Activated T-helper 2 cell treated with anti-CD3 and anti-CD28 coated beads, Interferon-gamma antibody, Interleukin-2, Interleukin-4, amounts not matched to agents 10 μg/mL and 5 μg/mL and 100 μg/mL, durations not matched to agents 14 hours and 24 hours and 36 hours (primary cell): ENCODE results near the gene ABCB6. TPM values are rescaled to one million over a fixed set of nuclear protein-coding genes. Genes with fewer than 3 reads are reported as not detected.

ENCODE experiments used
- DNase-seq: peaks from one replicate; pipeline ENCODE4 v3.0.0; 2021; ENCODE audit warnings: low spot score
- H3K27ac Mint-ChIP-seq: one replicate; pipeline ENCODE4 v1.8.0; 2021; ENCODE audit warnings: mixed read lengths
- H3K27me3 Mint-ChIP-seq: one replicate; pipeline ENCODE4 v1.8.0; 2021; ENCODE audit warnings: low read depth, mixed read lengths
- H3K36me3 Mint-ChIP-seq: one replicate; pipeline ENCODE4 v1.8.0; 2021; ENCODE audit warnings: low read depth, mixed read lengths
- H3K4me1 Mint-ChIP-seq: one replicate; pipeline ENCODE4 v1.8.0; 2021; ENCODE audit warnings: low read depth, mixed read lengths
- H3K4me3 Mint-ChIP-seq: one replicate; pipeline ENCODE4 v1.8.0; 2021; ENCODE audit warnings: low read depth, mild to moderate bottlenecking, moderate library complexity, mixed read lengths
- H3K9me3 Mint-ChIP-seq: one replicate; pipeline ENCODE4 v1.8.0; 2021; ENCODE audit warnings: mixed read lengths
- intact Hi-C: fragments of 100-400 bp; cut with micrococcal nuclease; formaldehyde crosslinking; loops from one replicate; pipeline ENCODE4 v1.15.1; 2023
- total RNA-seq: library from RNA; stranded (reverse); gene quantifications from 2 replicates; pipeline ENCODE4 v1.2.3, GENCODE V29; 2022

ABCB6 gene
- total RNA-seq, 1 donor from 2014 or later = 22.1 TPM

DNA sequence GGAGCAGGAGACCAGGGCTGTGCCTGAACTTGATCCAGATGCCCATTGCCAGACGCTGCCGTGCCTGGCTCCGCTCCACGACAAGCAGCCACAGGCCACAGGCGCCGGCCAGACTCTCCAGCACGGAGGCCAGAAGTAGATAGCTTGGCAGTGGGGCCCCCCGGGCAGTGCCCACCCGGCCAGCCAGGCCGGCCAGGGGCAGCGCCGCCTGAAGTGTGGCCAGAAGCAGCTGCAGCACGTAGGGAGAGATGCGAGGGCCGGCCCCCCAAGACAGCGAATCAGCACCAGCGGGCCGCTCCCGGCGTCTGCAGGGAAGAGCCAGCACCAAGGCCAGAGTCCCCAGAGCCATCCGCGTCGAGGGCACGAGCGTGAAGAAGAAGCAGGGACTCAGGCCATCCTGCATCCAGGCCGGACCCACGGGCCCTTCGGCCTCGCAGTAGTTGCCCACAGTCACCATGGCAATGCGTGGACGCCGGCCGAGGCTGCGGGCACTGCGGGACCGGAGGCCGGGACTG, 484 bp downstream of the ABCB6 start:
- no peaks in the 10 kb centered on the region for H3K9me3 Mint-ChIP-seq
- H3K27ac Mint-ChIP-seq = peak overlapping the region; percentile 39
- no peak for DNase-seq
- intact Hi-C loops = loop anchor here (2.0 kb wide), 3 partner anchors 41 to 61 kb away; partner anchors contain the start of genes CNPPD1, DNAJB2 and NHEJ1
- H3K27me3 Mint-ChIP-seq = no peaks in the 10 kb centered on the region
- peaks cover 66% of the 10 kb centered on the region for H3K36me3 Mint-ChIP-seq
- H3K4me3 Mint-ChIP-seq = peak overlapping the region; percentile 82
- H3K4me1 Mint-ChIP-seq = peaks cover 22% of the 10 kb centered on the region

DNA sequence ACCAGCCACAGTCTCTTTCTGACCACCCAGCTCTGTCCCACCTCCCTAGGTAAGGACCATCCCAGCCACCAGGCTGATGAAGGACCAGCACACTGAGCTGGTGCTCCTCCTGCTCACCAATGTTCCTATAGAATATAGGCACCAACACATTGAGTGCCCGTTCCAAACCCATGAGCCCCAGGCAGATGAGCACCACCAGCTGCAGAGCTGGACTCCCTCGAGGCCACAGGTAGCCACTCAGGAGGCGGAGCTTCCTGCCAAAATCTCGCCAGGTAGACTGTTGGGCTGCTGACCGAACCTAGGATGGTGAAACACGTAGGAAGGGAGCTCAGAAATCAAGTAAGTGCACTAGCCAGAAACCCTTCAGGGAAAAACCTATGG, 2.2 kb downstream of the ABCB6 start:
- Mint-ChIP-seq H3K36me3 (peaks cover 64% of the 10 kb centered on the region), H3K4me1 (peaks cover 22% of the 10 kb centered on the region)
- intact Hi-C loops = no loop called here

DNA sequence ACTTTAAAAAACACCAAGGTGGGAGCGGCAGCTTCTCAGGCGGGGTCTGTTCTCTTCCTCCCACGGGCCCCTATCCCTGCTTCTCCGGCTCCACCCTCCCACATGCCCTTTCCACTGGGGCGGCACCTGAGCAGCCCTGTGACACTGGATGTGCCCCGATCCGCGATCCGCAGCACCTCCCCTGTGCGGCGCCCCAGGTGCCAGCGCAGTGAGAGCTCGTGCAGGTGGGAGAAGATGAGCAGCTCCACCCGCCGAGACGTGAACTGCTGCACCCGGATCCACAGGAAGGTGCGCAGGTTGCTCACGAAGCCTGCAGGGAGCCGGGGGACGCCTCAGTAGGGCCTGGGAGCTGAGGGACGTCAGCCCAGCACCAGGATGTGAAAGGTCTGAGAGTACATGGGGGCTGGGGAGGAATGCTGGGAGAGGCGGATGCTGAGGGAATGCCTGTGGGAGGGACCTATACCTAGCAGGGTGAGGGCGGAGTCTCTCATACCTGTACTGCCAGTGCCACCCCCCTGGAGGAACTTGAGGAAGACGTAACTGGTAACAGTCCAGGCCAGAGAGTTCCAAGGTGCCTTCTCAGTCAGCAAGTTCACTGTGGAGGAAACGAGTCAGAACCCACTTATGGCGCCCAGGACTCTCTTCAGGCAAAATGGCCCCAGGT, 2.8 kb downstream of the ABCB6 start:
- Mint-ChIP-seq H3K9me3 (no peaks in the 10 kb centered on the region), H3K36me3 (peaks cover 65% of the 10 kb centered on the region), H3K27me3 (no peaks in the 10 kb centered on the region), H3K4me3 (no peak overlapping the region), H3K27ac (no peak overlapping the region), H3K4me1 (peaks cover 26% of the 10 kb centered on the region)
- intact Hi-C loops = no loop called here
- DNase-seq = no peak

More for the DNA sequence above, 2.2 kb downstream of the ABCB6 start:
- Mint-ChIP-seq H3K4me3 (peak overlapping the region; percentile 37), H3K27me3 (no peaks in the 10 kb centered on the region), H3K9me3 (no peaks in the 10 kb centered on the region), H3K27ac (no peak overlapping the region)
- no peak for DNase-seq

GRCh38 chr2:219214786-219215185, 4.0 kb downstream of the ABCB6 start:
- peaks cover 67% of the 10 kb centered on the region for H3K36me3 Mint-ChIP-seq
- H3K4me3 Mint-ChIP-seq = no peak overlapping the region
- H3K4me1 Mint-ChIP-seq = peaks cover 33% of the 10 kb centered on the region
- H3K9me3 Mint-ChIP-seq = no peaks in the 10 kb centered on the region
- intact Hi-C loops = no loop called here
- no peak for DNase-seq
- H3K27me3 Mint-ChIP-seq = no peaks in the 10 kb centered on the region
- no peak overlapping the region for H3K27ac Mint-ChIP-seq

DNA sequence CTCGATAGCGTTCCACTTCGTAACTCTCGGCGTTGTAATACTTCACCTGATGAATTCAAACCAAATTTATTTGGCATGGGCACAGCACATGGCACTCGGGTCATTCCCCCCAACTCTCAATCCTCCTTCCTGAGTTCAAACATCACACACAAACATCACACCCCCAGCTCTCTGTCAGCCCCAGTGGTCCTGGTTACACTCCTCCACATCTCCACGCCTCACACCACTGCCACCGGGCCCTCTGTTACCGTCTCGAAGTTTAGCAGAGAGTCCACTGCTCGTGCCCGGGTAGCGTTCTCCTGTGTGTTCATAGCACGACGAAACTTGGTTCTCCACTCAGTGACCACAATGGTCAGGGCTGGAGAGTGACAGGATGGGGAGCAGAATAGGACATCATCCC, 4.6 kb downstream of the ABCB6 start:
- peaks cover 36% of the 10 kb centered on the region for H3K4me1 Mint-ChIP-seq
- H3K9me3 Mint-ChIP-seq = no peaks in the 10 kb centered on the region
- no peaks in the 10 kb centered on the region for H3K27me3 Mint-ChIP-seq
- no peak for DNase-seq
- H3K27ac Mint-ChIP-seq = no peak overlapping the region
- H3K4me3 Mint-ChIP-seq = no peak overlapping the region
- H3K36me3 Mint-ChIP-seq = peaks cover 65% of the 10 kb centered on the region
- intact Hi-C loops = no loop called here

GRCh38 chr2:219213486-219214071, 5.2 kb downstream of the ABCB6 start:
- Mint-ChIP-seq H3K36me3 (peaks cover 68% of the 10 kb centered on the region), H3K4me3 (no peak overlapping the region), H3K27ac (no peak overlapping the region), H3K4me1 (peaks cover 39% of the 10 kb centered on the region), H3K9me3 (no peaks in the 10 kb centered on the region), H3K27me3 (no peaks in the 10 kb centered on the region)
- intact Hi-C loops = no loop called here
- no peak for DNase-seq

DNA sequence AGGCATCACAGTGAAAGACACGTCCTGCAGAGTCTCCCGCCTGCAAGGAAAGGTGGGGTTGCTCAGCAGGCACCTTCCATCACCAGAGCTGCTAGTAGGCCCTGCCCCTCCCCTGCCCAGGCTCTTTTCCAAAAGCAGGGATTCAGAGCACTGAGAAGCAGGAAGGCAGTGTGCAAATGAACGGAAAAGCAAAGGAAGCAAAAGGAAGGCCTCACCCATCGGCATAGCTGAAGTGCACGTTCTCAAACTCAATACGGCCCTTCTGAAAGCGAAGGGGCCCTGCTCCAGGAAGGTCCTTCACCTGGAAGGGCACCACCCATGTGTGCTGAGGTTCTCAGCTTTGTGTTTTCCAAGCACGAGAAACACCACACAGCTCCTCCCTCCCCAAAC, 5.7 kb downstream of the ABCB6 start:
- H3K4me3 Mint-ChIP-seq = no peak overlapping the region
- no peaks in the 10 kb centered on the region for H3K9me3 Mint-ChIP-seq
- DNase-seq = no peak
- H3K36me3 Mint-ChIP-seq = peaks cover 73% of the 10 kb centered on the region
- no peak overlapping the region for H3K27ac Mint-ChIP-seq
- H3K4me1 Mint-ChIP-seq = peaks cover 43% of the 10 kb centered on the region
- intact Hi-C loops = no loop called here
- no peaks in the 10 kb centered on the region for H3K27me3 Mint-ChIP-seq

GRCh38 chr2:219210886-219211362, 7.8 kb downstream of the ABCB6 start:
- Mint-ChIP-seq H3K4me1 (peaks cover 36% of the 10 kb centered on the region), H3K36me3 (peaks cover 64% of the 10 kb centered on the region), H3K27me3 (no peaks in the 10 kb centered on the region), H3K4me3 (no peak overlapping the region), H3K9me3 (no peaks in the 10 kb centered on the region), H3K27ac (peak overlapping the region; percentile 42)
- intact Hi-C loops = loop anchor here (1.0 kb wide), 1 partner anchor 51 kb away; the partner anchor contains the start of gene NHEJ1
- DNase-seq = no peak

DNA sequence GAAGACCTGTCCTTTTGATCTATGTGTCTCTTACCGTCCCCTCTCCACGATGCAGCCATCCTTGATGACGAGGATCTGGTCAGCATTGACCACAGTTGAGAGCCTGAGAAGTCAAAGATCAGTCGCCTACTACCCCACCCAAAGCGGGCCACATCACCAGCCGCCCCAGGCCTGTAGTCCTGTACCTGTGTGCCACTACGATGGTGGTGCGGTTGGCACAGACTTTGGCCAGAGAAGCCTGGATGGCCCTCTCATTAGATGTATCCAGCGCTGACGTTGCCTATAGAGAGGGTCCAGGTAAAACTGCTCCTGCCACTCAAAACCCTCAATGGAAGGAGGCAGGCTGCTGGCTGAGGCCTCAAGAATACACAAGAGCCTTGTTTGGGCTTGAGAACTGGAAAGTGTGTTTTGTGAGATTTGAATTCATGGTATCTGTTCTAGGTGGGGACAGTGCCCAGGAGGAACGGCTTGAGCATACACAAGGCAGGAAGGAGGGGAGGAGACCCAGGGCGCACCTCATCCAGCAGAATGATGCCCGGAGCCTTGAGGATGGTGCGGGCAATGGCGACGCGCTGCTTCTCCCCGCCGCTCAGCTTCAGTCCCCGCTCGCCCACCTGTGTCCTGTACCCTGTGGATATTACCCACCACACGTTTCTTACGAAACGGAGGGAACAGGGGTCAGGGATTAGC, 8.4 kb downstream of the ABCB6 start:
- Mint-ChIP-seq H3K36me3 (peaks cover 62% of the 10 kb centered on the region), H3K27me3 (no peaks in the 10 kb centered on the region), H3K9me3 (no peaks in the 10 kb centered on the region), H3K4me1 (peaks cover 36% of the 10 kb centered on the region), H3K27ac (peak overlapping the region; percentile 83), H3K4me3 (no peak overlapping the region)
- intact Hi-C loops = no loop called here
- no peak for DNase-seq

DNA sequence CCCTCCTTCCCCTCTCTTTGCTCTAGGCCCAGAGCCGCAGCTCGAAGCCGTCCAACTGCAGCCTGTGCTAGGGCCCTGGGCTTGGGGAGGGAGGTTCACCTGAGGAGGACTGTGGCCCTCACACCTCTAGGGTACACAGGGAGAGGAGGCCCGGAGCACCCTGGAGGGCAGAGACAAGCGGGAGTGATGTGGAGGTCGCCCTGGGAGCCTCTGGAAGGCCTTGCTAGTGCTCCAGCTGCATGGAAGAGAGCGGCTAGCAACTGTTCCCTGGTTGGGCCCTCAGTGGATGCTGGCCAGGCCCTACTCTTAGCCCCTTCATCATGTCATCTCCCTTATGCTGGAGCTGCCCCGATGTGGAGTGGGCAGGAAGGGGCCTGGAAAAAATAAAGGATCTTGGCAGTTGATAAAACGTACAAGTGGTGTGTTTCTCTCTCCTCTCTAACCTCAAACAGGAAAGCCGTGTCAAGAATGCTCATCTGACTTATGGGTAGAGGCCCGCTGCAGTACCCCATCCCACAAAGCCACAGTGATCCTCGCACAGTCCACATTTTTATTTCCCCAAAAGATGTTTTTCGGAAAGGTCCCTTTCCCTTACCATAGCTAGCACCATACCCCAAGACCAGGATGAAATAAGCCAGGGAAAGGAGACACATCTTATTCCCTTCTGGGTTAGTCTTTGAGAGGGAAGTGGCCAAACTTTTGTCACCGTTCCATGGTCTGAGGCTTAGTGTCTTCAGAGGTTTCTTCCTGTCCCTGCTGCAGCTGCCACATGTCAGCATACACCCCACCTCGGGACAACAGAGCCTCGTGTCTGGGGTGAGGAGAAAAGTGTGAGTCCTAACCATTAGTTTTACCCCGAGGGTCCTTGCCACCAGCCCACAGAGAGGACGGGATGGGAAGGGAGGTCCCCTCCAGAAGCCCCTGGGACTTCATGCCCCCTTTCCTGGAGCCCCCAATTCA, 9.2 kb downstream of the ABCB6 start:
- intact Hi-C loops = no loop called here
- Mint-ChIP-seq H3K9me3 (peaks cover 4% of the 10 kb centered on the region), H3K4me3 (no peak overlapping the region), H3K4me1 (peaks cover 38% of the 10 kb centered on the region), H3K27me3 (no peaks in the 10 kb centered on the region), H3K36me3 (peaks cover 54% of the 10 kb centered on the region), H3K27ac (peak overlapping the region; percentile 83)
- DNase-seq = no peak

DNA sequence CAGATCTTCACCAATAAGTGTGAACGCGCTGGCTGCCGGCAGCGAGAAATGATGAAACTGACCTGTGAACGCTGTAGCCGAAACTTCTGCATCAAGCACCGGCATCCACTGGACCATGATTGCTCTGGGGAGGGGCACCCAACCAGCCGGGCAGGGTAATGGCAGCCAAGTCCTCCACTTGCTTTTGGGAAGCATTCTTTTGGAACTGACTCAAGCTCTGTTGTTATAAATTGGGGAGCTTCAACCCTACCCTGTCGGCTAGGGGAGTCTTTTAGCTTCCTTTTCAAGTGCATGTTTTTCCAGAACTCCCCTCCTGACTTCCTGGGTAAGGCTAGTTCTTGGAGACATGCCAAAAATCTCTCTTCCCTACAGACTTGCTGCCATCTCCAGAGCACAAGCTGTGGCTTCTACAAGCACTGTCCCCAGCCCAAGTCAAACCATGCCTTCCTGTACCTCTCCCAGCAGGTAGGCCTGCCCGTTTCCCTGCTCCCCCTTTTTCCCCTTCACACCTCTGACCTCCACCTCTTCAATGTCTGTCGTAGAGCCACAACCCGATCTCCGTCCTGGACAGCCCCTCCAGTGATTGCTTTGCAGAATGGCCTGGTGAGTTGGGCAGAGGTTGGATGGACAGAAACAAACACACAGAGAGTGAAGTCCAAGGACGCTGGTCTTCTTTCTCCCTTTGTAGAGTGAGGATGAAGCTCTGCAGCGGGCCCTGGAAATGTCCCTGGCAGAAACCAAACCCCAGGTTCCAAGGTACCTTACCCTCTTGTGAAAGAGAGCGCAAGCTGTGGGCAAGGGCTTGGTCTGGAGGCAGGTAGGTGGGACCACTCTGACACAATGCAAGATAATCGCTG, 10.6 kb downstream of the ABCB6 start:
- intact Hi-C loops = loop anchor here (2.0 kb wide), 1 partner anchor 39 kb away; no protein-coding TSS in a partner anchor
- peak overlapping the region; percentile 83 for H3K27ac Mint-ChIP-seq
- H3K9me3 Mint-ChIP-seq = peaks cover 7% of the 10 kb centered on the region
- peak; percentile 8 for DNase-seq
- no peaks in the 10 kb centered on the region for H3K27me3 Mint-ChIP-seq
- H3K4me1 Mint-ChIP-seq = peaks cover 38% of the 10 kb centered on the region
- H3K4me3 Mint-ChIP-seq = peak overlapping the region; percentile 57
- peaks cover 42% of the 10 kb centered on the region for H3K36me3 Mint-ChIP-seq
